K562 (cell line): ENCODE data around the gene HOXD9. TPM values are rescaled to one million over a fixed set of nuclear protein-coding genes. Genes with fewer than 3 reads are reported as not detected.
A peak's percentile ranks its signal among the peaks of the same experiment; 100 is the strongest.

ENCODE experiments used
- ATAC-seq: fragments of 200-7000 bp; cut with Tn5 transposase; 3 replicates; pipeline ENCODE4 v1.9.1; 2020; ENCODE audit warnings: moderate library complexity
- BruUV-seq: library from RNA; stranded (reverse); fragments of 400-500 nt; replicated peaks from 2 replicates; lab custom pipeline; 2021; lab: Mats Ljungman, UMichigan
- CTCF ChIA-PET: fragments of 300-600 bp; formaldehyde crosslinking; extraction: SDS; loops from one replicate; lab custom pipeline; 2021; ENCODE audit warnings: low intra/inter-chr PET ratio; lab: Yijun Ruan, JAX
- POLR2A ChIA-PET: fragments of 300-600, 350-650 bp; sonication (Branson Sonifier 250); formaldehyde crosslinking; extraction: SDS; loops from one replicate; lab custom pipeline; 2021; ENCODE audit warnings: antibody characterized with exemption, inconsistent platforms; lab: Yijun Ruan, JAX
- DNase-seq, 4 experiments: peaks; one replicate each; pipeline versions ENCODE4 v3.0.0 to v3.0.0-alpha.2; 2011 to 2018; ENCODE audit warnings: low spot score in 3 of 4, mixed read lengths in 3 of 4; ENCODE audit errors: extremely low read depth in 1 of 4
- FAIRE-seq: peaks from 2 replicates; lab custom pipeline; 2011; peaks lifted over from hg19 to GRCh38; lab: Jason Lieb, UNC
- H2AFZ ChIP-seq: 2 replicates; pipeline ENCODE4 v1.6.0; 2011; ENCODE audit warnings: low read depth, low read length, control low read depth, inconsistent platforms
- H3K27ac ChIP-seq: fragments of 200-600 bp; 3 replicates; pipeline ENCODE4 v1.8.0; 2011; ENCODE audit warnings: low read depth, mild to moderate bottlenecking, control low read depth, inconsistent platforms, low read length, moderate library complexity, mixed read lengths; ENCODE audit errors: extremely low read depth
- H3K27me3 ChIP-seq, 2 experiments: fragments of 300-600 bp in 1 of 2; 2 replicates in 1 of 2; 3 replicates in 1 of 2; pipeline versions ENCODE4 v1.6.0 to v1.8.0; 2011; ENCODE audit warnings: inconsistent platforms in 2 of 2, low read length in 2 of 2, mild to moderate bottlenecking in 1 of 2, mixed read lengths in 1 of 2, moderate library complexity in 1 of 2; ENCODE audit not compliant: control insufficient read depth in 2 of 2, insufficient read depth in 2 of 2
- H3K36me3 ChIP-seq: fragments of 300-600 bp; 3 replicates; pipeline ENCODE4 v1.8.0; 2011; ENCODE audit warnings: mild to moderate bottlenecking, low read length, inconsistent platforms; ENCODE audit not compliant: control insufficient read depth, insufficient read depth
- H3K4me1 ChIP-seq, 2 experiments: fragments of 200-600 bp in 1 of 2; replicated peaks in 1 of 2; 2 replicates in 1 of 2; 3 replicates in 1 of 2; pipeline versions ENCODE4 v1.5.1 to v1.8.0; 2011; ENCODE audit warnings: inconsistent platforms in 2 of 2, low read length in 2 of 2, mild to moderate bottlenecking in 1 of 2, mixed read lengths in 1 of 2, moderate library complexity in 1 of 2; ENCODE audit not compliant: control insufficient read depth in 2 of 2, insufficient read depth in 2 of 2
- H3K4me2 ChIP-seq: 2 replicates; pipeline ENCODE4 v1.6.1; 2011; ENCODE audit warnings: low read length, control low read depth, inconsistent platforms, mixed read lengths; ENCODE audit not compliant: insufficient read depth
- H3K4me3 ChIP-seq: fragments of 200-600 bp; sonication (generic), shearing (Covaris generic); 2 replicates; pipeline ENCODE4 v1.5.1; 2016; ENCODE audit warnings: control low read depth, inconsistent platforms
- H3K79me2 ChIP-seq: fragments of 200-600 bp; 3 replicates; pipeline ENCODE4 v1.8.0; 2011; ENCODE audit warnings: low read length, inconsistent platforms; ENCODE audit not compliant: control insufficient read depth, insufficient read depth
- H3K9ac ChIP-seq, 2 experiments: 2 replicates each; pipeline versions ENCODE4 v1.6.0 to v1.6.1; 2011; ENCODE audit warnings: low read depth in 2 of 2, low read length in 2 of 2, control low read depth in 1 of 2, inconsistent platforms in 1 of 2, mild to moderate bottlenecking in 1 of 2, mixed read lengths in 1 of 2; ENCODE audit not compliant: insufficient read depth in 1 of 2
- H3K9me1 ChIP-seq: one replicate; pipeline ENCODE4 v1.6.0; 2011; ENCODE audit warnings: inconsistent platforms, mild to moderate bottlenecking, low read length, moderate library complexity; ENCODE audit not compliant: control insufficient read depth, insufficient read depth
- H3K9me3 ChIP-seq: replicated peaks from 2 replicates; pipeline ENCODE4 v1.5.1; 2011; ENCODE audit warnings: low read depth, low read length, inconsistent platforms; ENCODE audit not compliant: control insufficient read depth, insufficient read depth
- H4K20me1 ChIP-seq: replicated peaks from 2 replicates; pipeline ENCODE4 v1.6.1; 2011; ENCODE audit warnings: low read length, inconsistent platforms, mixed read lengths; ENCODE audit not compliant: control insufficient read depth, insufficient read depth
- CHD2 ChIP-seq: IDR thresholded peaks from 2 replicates; pipeline ENCODE4 v1.6.1; 2011; ENCODE audit warnings: low read depth, low read length
- EZH2 ChIP-seq: IDR thresholded peaks from 2 replicates; pipeline ENCODE4 v1.6.1; 2012; ENCODE audit warnings: low read depth, mild to moderate bottlenecking, inconsistent platforms, low read length, borderline replicate concordance
- GATA2 ChIP-seq: sonication (generic); formaldehyde crosslinking; IDR thresholded peaks from 2 replicates; pipeline ENCODE4 v1.4.0; 2020; ENCODE audit warnings: mild to moderate bottlenecking, missing genetic modification reagents
- GMEB1 ChIP-seq: fragments of 250-450 bp; sonication (Bioruptor Pico); IDR thresholded peaks from 2 replicates; pipeline ENCODE4 v1.4.0; 2020; ENCODE audit warnings: mild to moderate bottlenecking
- HLTF ChIP-seq: fragments of 450-650 bp; IDR thresholded peaks from 2 replicates; pipeline ENCODE4 v1.6.1; 2016
- IRF9 ChIP-seq: fragments of 450-650 bp; IDR thresholded peaks from 2 replicates; pipeline ENCODE4 v1.6.1; 2016; ENCODE audit warnings: missing biosample characterization, missing genetic modification characterization
- NR2F6 ChIP-seq: fragments of 450-650 bp; formaldehyde crosslinking; IDR thresholded peaks from 2 replicates; pipeline ENCODE4 v1.4.0; 2020; ENCODE audit warnings: mild to moderate bottlenecking
- PCBP1 ChIP-seq: fragments of 200-400 bp; formaldehyde crosslinking; IDR thresholded peaks from 2 replicates; pipeline ENCODE4 v1.6.1; 2018; ENCODE audit warnings: mild to moderate bottlenecking, low read depth, low read length; ENCODE audit not compliant: poor library complexity, severe bottlenecking
- SREBF2 ChIP-seq: sonication (generic); formaldehyde crosslinking; IDR thresholded peaks from 2 replicates; pipeline ENCODE4 v1.4.0; 2020; ENCODE audit warnings: mild to moderate bottlenecking, missing genetic modification reagents
- SRSF7 ChIP-seq: fragments of 200-400 bp; formaldehyde crosslinking; optimal IDR thresholded peaks from 2 replicates; pipeline ENCODE3; 2017; ENCODE audit warnings: mild to moderate bottlenecking, low read depth, low read length
- WGBS: fragments of 100-300 bp; shearing (Covaris generic); methylation state at CpG from one replicate; pipeline ENCODE4 v1.1.6; 2016; ENCODE audit warnings: low coverage, mixed read lengths; ENCODE audit not compliant: insufficient coverage; ENCODE audit errors: missing lambda C conversion rate; 5-methylcytosine and 5-hydroxymethylcytosine counted together
- in situ Hi-C: fragments of 300-500 bp; cut with MboI; formaldehyde crosslinking; loops from 4 replicates; pipeline ENCODE4 v1.15.0; 2018; ENCODE audit warnings: inconsistent platforms, mixed read lengths
- intact Hi-C: fragments of 100-400 bp; cut with micrococcal nuclease; formaldehyde crosslinking; loops from 2 replicates; pipeline ENCODE4 v1.14.2; 2022
- polyA plus RNA-seq, 8 experiments: library from polyadenylated mRNA; depleted of rRNA in 4 of 8; stranded (reverse) in 5 of 8; unstranded in 3 of 8; fragments of >200 nt; fragmentation: Nextera tagmentation in 2 of 8; fragmentation: Illumina TruSeq in 1 of 8; extraction: Ambion mirVana in 2 of 8; extraction: Trizol in 1 of 8; gene quantifications; 2 replicates each; pipeline versions ENCODE4 v1.2.1 to v1.2.3, GENCODE V29; 2011 to 2014; ENCODE audit warnings: inconsistent platforms in 1 of 8, missing spikeins in 1 of 8
- total RNA-seq, 7 experiments: library from RNA; depleted of rRNA in 6 of 7; stranded (reverse); fragments of >200 nt in 6 of 7; fragmentation: Illumina TruSeq in 2 of 7; extraction: Trizol in 2 of 7; gene quantifications; 2 replicates each; pipeline versions ENCODE4 v1.2.1 to v1.2.3, GENCODE V29; 2011 to 2021; ENCODE audit warnings: low replicate concordance in 1 of 7
- TF ChIP-seq, protein P1 (sequence below): fragments of 250-450 bp; sonication (Bioruptor Pico); IDR thresholded peaks from 2 replicates; pipeline ENCODE4 v1.5.0; 2020; ENCODE audit warnings: mild to moderate bottlenecking, borderline replicate concordance

HOXD9 gene
- total and polyA plus RNA-seq, 9 of the 15 experiments (the other 6 are each of a cell fraction or from before 2014, with no cell fraction given): not detected

DNA sequence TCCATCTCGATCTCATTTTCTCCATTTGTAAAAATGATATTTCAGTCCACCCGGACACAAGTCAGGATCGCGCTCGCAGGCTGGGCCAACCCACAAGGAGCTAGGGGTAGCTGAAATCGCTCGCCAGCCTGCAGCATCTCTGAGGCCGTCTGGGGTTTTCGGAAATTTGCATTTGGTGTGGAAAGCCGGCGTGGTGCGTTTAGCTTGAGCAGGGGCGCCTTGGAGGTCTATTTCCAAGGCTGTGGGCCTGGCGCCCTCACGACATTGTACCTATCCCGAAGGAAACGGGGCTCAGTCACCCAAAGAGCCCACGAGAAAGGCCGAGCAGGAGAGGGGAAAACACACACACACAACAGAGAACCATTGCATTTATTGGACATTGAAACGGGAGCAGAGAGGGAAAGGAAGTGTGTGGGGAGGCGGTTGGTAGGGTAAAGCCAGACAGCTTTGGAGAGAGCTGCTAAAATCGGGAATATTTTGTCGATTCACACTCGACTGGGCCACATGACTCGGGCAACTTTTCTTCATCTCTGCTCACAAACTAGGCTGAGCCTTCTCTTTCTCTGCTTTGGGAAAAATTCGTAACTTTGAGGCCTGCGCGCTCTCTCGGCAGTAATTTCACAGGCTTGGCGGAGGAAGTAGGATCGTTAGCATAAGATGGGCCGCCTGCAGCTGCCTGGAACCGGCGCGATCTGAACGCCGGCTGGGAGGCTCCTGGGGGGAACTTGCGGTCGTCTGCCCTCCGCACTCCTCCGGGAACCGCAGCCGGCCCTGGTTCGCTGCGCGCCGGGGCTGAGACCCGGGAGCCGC lies 5.9 kb downstream of the HOXD9 start (continued):
- TF ChIP-seq SRSF7 (no peak), HLTF (no peak), SREBF2 (CRISPR knock-in tag) (no peak)

DNA sequence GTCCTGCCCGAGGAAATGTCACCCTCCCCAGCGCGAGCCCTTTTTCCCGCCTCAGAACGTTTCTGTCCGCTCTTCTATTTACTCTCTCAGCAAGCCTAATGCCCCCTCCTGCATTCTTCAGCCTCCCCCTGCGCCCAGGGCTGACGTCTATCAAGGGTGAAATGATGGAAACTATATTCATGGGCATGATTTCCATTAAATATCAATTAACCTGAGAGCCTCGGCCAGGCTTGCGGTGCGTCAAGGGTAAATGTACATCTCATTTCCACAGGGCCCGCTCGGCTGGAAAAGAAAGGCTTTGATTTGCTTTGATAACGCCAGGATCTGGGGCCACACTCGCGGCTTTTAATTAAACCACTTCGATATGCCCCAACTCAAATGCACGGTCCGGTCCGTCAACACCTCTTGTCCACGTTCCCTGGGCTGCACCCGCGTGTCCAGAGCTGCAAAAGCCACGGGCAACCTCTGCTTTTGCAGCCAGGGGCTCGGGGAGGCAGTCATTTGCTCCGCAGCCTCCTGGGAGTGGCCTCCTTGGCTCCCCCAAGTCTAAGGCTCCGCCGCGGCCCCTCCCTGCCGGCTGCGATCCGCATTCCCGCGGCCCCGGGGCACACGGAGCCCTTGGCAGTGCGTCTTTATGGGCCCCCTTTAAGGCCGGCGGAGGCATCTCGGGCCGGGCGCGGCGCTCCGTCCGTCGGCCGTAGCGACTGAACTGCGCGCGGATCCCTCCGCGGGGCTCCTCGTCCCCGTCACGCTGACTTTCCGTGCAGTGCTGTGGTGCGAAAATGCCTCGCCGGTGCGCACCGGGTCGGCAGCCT lies 6.7 kb downstream of the HOXD9 start, which contains the start of gene HOXD8:
Gene HOXD8 (plus strand): TSS at position 724 of the 815 bp plus-strand sequence. CDS start 662 bp downstream, outside the sequence.
- BruUV-seq: no TSS peak
- Histone ChIP-seq H3K9me3 (no peaks in the 10 kb centered on the region), H3K4me1 (peaks cover 0 to 21% of the 10 kb centered on the region in 2 experiments; a peak in 2 of 5 replicates), H3K36me3 (no peaks in the 10 kb centered on the region), H3K27me3 (peaks cover 56 to 67% of the 10 kb centered on the region in 2 experiments), H2AFZ (peak within 1 kb of the TSS; percentile 28; the same call in 1 of the 2 replicates), H3K4me2 (peak within 1 kb of the TSS; percentile 29), H3K9ac (peak within 1 kb of the TSS in 1 of 2 experiments; percentile 62; a peak in 2 of 4 replicates), H3K79me2 (no peaks in the 10 kb centered on the region), H3K4me3 (peak within 1 kb of the TSS; percentile 27), H3K27ac (no peak within 1 kb of the TSS), H4K20me1 (0 out of 2 replicates have a peak, but pooled peaks cover 8% of the 10 kb centered on the region), H3K9me1 (no peaks in the 10 kb centered on the region)
- TF ChIP-seq GATA2 (CRISPR knock-in tag) (no peak), PCBP1 (peak; percentile 64), CHD2 (0 out of 2 replicates have a peak, but pooled peaks have one; percentile 18), GMEB1 (peak; percentile 39; the same call in 1 of the 2 replicates), EZH2 (peak; percentile 74; the same call in 1 of the 2 replicates), NR2F6 (CRISPR knock-in tag) (no peak), IRF9 (no peak)
- TF ChIP-seq, protein P1, sequence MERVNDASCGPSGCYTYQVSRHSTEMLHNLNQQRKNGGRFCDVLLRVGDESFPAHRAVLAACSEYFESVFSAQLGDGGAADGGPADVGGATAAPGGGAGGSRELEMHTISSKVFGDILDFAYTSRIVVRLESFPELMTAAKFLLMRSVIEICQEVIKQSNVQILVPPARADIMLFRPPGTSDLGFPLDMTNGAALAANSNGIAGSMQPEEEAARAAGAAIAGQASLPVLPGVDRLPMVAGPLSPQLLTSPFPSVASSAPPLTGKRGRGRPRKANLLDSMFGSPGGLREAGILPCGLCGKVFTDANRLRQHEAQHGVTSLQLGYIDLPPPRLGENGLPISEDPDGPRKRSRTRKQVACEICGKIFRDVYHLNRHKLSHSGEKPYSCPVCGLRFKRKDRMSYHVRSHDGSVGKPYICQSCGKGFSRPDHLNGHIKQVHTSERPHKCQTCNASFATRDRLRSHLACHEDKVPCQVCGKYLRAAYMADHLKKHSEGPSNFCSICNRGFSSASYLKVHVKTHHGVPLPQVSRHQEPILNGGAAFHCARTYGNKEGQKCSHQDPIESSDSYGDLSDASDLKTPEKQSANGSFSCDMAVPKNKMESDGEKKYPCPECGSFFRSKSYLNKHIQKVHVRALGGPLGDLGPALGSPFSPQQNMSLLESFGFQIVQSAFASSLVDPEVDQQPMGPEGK: no peak
- CTCF ChIA-PET: interaction anchor here (1.2 to 2.5 kb wide), 2 partner anchors 685 to 1019 kb away, joined by 5 to 18 read pairs; no protein-coding TSS in a partner anchor
- DNase-seq (peak; percentile 26 to 41 (median 32)), ATAC-seq (no peak), FAIRE-seq (no peak)
- in situ Hi-C loops (loop anchor here (5.0 to 25.0 kb wide), 4 partner anchors 508 to 1633 kb away; no protein-coding TSS in a partner anchor), intact Hi-C loops (loop anchor here (5.0 kb wide), 2 partner anchors 423 to 683 kb away; no protein-coding TSS in a partner anchor)
- POLR2A ChIA-PET: interaction anchor here (0.7 kb wide), 2 partner anchors 300 to 331 kb away, joined by 3 read pairs; no protein-coding TSS in a partner anchor
- whole genome bisulfite sequencing: 16% methylated on average over 64 of the region's 64 CpGs
